Peyer's patch (tissue), 4 donors: ENCODE data around the gene CPSF6.

Experiments
- CTCF ChIP-seq, 6 experiments: fragments of 450-650 bp in 4 of 6; fragments of 200-600 bp in 2 of 6; sonication (generic) in 1 of 6; IDR thresholded peaks; one replicate each; pipeline ENCODE4 v1.5.1; 2017 to 2019; ENCODE audit warnings: antibody characterized with exemption in 6 of 6, mild to moderate bottlenecking in 3 of 6, moderate library complexity in 1 of 6
- POLR2A ChIP-seq, 2 donors: fragments of 450-650 bp; IDR thresholded peaks; one replicate each; pipeline ENCODE4 v1.5.1; 2017; ENCODE audit warnings: antibody characterized with exemption in 2 of 2, mild to moderate bottlenecking in 2 of 2, moderate library complexity in 2 of 2

GRCh38 chr12:69241438-69242092 is 2.2 kb downstream of the CPSF6 start:
- no peak for TF ChIP-seq CTCF (IDR thresholded peaks at IDR 0.05)
- no peak for TF ChIP-seq POLR2A (IDR thresholded peaks at IDR 0.05)
